ENCODE measurements around the gene QSOX2.

Gene QSOX2

GRCh38 chr9:136204145-136204805, 41.3 kb downstream of the QSOX2 start:
- no peak for DNase-seq (ENCODE audit: low read depth, low spot score)

GRCh38 chr9:136203408-136204144, 42.0 kb downstream of the QSOX2 start:
- DNase-seq (ENCODE audit: low read depth, low spot score) = no peak

GRCh38 chr9:136202454-136203407, 42.9 kb downstream of the QSOX2 start:
- DNase-seq (ENCODE audit: low read depth, low spot score) = no peak

GRCh38 chr9:136201609-136202453, 43.8 kb downstream of the QSOX2 start:
- DNase-seq (ENCODE audit: low read depth, low spot score) = no peak

- no peak for DNase-seq (ENCODE audit: low read depth, low spot score)
Observed at GRCh38 chr9:136201174-136201573, 44.4 kb downstream of the QSOX2 start.

- no peak for DNase-seq (ENCODE audit: low read depth, low spot score)
Observed at GRCh38 chr9:136200424-136200823, 45.2 kb downstream of the QSOX2 start.

- no peak for DNase-seq (ENCODE audit: low read depth, low spot score)
Observed at GRCh38 chr9:136199391-136200288, 46.0 kb downstream of the QSOX2 start.

- DNase-seq (ENCODE audit: low read depth, low spot score) = no peak
Observed at GRCh38 chr9:136198605-136199083, 47.0 kb downstream of the QSOX2 start.

- DNase-seq (ENCODE audit: low read depth, low spot score) = no peak
Observed at GRCh38 chr9:136197930-136198604, 47.5 kb downstream of the QSOX2 start.

GRCh38 chr9:136197084-136197875, 48.3 kb downstream of the QSOX2 start:
- no peak for DNase-seq (ENCODE audit: low read depth, low spot score)

GRCh38 chr9:136196404-136197083, 49.1 kb downstream of the QSOX2 start:
- DNase-seq (ENCODE audit: low read depth, low spot score) = no peak

- DNase-seq (ENCODE audit: low read depth, low spot score) = no peak
Observed at GRCh38 chr9:136194540-136194939, 51.1 kb downstream of the QSOX2 start.

- DNase-seq (ENCODE audit: low read depth, low spot score) = no peak
Observed at GRCh38 chr9:136193891-136194279, 51.7 kb downstream of the QSOX2 start.

GRCh38 chr9:136193127-136193890, 52.3 kb downstream of the QSOX2 start:
- no peak for DNase-seq (ENCODE audit: low read depth, low spot score)

- no peak for DNase-seq (ENCODE audit: low read depth, low spot score)
Observed at GRCh38 chr9:136192289-136193126, 53.1 kb downstream of the QSOX2 start.

GRCh38 chr9:136191960-136192286, 53.7 kb downstream of the QSOX2 start:
- DNase-seq (ENCODE audit: low read depth, low spot score) = no peak

All from smooth muscle cell of the brain vasculature (primary cell).